ENCODE results near the gene UBE2R2. TPM values are rescaled to one million over a fixed set of nuclear protein-coding genes. Genes with fewer than 3 reads are reported as not detected.

UBE2R2 gene
- total and polyA plus RNA-seq, 2 donors from 2014 or later = 26.1 to 32.2 TPM

GRCh38 chr9:33850677-33851076 lies 33.7 kb downstream of the UBE2R2 start:
- Histone ChIP-seq H3K9ac (ENCODE audit: low read length in 3 of 3) (no peak overlapping the region), H3K4me1 (ENCODE audit: control insufficient read depth in 2 of 3, insufficient read depth in 2 of 3, low read depth in 1 of 3, low read length in 3 of 3) (peaks cover 0 to 10% (median 8%) of the 10 kb centered on the region in 3 donors)
- FAIRE-seq = no peak

GRCh38 chr9:33851301-33851700 lies 34.3 kb downstream of the UBE2R2 start:
- Histone ChIP-seq H3K27ac (ENCODE audit: low read depth in 2 of 2, low read length in 2 of 2) (no peak overlapping the region), H3K4me1 (ENCODE audit: control insufficient read depth in 2 of 3, insufficient read depth in 2 of 3, low read depth in 1 of 3, low read length in 3 of 3) (peaks cover 0 to 10% (median 8%) of the 10 kb centered on the region in 3 donors), H3K36me3 (ENCODE audit: control insufficient read depth in 2 of 3, insufficient read depth in 3 of 3, low read length in 3 of 3) (no peaks in the 10 kb centered on the region), H3K9me3 (ENCODE audit: control insufficient read depth in 2 of 3, insufficient read depth in 1 of 3, low read length in 3 of 3) (no peaks in the 10 kb centered on the region), H3K27me3 (ENCODE audit: control insufficient read depth, insufficient read depth, low read length) (no peaks in the 10 kb centered on the region), H3K9ac (ENCODE audit: low read length in 3 of 3) (no peak overlapping the region), H3K4me3 (ENCODE audit: low read length in 3 of 3) (no peak overlapping the region)
- no peak for DNase-seq
- no peak for TF ChIP-seq CTCF (IDR thresholded peaks at IDR 0.05; ENCODE audit: borderline replicate concordance, extremely low read depth, insufficient read depth)
- no peak for FAIRE-seq
- intact Hi-C loops (cut with DNase I) = no loop called here

More at GRCh38 chr9:33850677-33851076, 33.7 kb downstream of the UBE2R2 start:
- intact Hi-C loops (cut with DNase I) = no loop called here
- no peaks in the 10 kb centered on the region for H3K9me3 ChIP-seq (ENCODE audit: control insufficient read depth in 2 of 3, insufficient read depth in 1 of 3, low read length in 3 of 3)
- H3K36me3 ChIP-seq (ENCODE audit: control insufficient read depth in 2 of 3, insufficient read depth in 3 of 3, low read length in 3 of 3) = no peaks in the 10 kb centered on the region
- no peaks in the 10 kb centered on the region for H3K27me3 ChIP-seq (ENCODE audit: control insufficient read depth, insufficient read depth, low read length)
- DNase-seq = no peak
- H3K4me3 ChIP-seq (ENCODE audit: low read length in 3 of 3) = no peak overlapping the region
- TF ChIP-seq CTCF (IDR thresholded peaks at IDR 0.05; ENCODE audit: borderline replicate concordance, extremely low read depth, insufficient read depth) = no peak
- H3K27ac ChIP-seq (ENCODE audit: low read depth in 2 of 2, low read length in 2 of 2) = no peak overlapping the region

GRCh38 chr9:33852216-33852826 lies 35.4 kb downstream of the UBE2R2 start:
- no peak overlapping the region for H3K27ac ChIP-seq (ENCODE audit: low read depth in 2 of 2, low read length in 2 of 2)
- FAIRE-seq = peak; percentile 78
- no peaks in the 10 kb centered on the region for H3K27me3 ChIP-seq (ENCODE audit: control insufficient read depth, insufficient read depth, low read length)
- DNase-seq = peak in 4 of 5 donors; percentile 42 to 79 (median 70)
- H3K9ac ChIP-seq (ENCODE audit: low read length in 3 of 3) = no peak overlapping the region
- H3K9me3 ChIP-seq (ENCODE audit: control insufficient read depth in 2 of 3, insufficient read depth in 1 of 3, low read length in 3 of 3) = no peaks in the 10 kb centered on the region
- no peaks in the 10 kb centered on the region for H3K36me3 ChIP-seq (ENCODE audit: control insufficient read depth in 2 of 3, insufficient read depth in 3 of 3, low read length in 3 of 3)
- no peak overlapping the region for H3K4me3 ChIP-seq (ENCODE audit: low read length in 3 of 3)
- intact Hi-C loops (cut with DNase I) = no loop called here
- TF ChIP-seq CTCF (IDR thresholded peaks at IDR 0.05; ENCODE audit: borderline replicate concordance, extremely low read depth, insufficient read depth) = peak; percentile 85
- H3K4me1 ChIP-seq (ENCODE audit: control insufficient read depth in 2 of 3, insufficient read depth in 2 of 3, low read depth in 1 of 3, low read length in 3 of 3) = peaks cover 0 to 10% (median 8%) of the 10 kb centered on the region in 3 donors

Measured in kidney (tissue), 14 donors.